ENCODE data around the gene GPRIN3. TPM values are rescaled to one million over a fixed set of nuclear protein-coding genes. Genes with fewer than 3 reads are reported as not detected.

The GPRIN3 gene
- total and polyA plus RNA-seq, 2 experiments from 2014 or later: 0.01 TPM; not detected in 1

DNA sequence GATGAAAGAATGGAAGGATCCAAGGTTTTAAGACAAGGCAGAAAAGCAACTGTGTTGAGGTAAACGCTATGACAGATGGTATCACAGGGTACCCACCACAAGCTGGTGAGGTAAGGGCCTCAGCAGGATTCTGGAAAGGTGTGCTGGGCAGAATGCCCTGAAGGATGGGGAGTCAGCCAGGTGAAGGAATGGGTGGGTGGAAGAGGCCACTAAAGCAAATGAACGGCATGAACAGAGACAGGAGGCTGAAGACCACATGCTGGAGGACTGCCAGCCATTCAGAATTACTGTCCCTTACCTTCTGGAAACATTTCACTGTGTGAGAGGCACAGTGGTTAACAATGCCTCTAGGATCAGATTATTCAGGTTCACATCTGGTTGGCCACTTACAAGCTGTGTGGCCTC is 23.6 kb downstream of the GPRIN3 start:
- Histone ChIP-seq H4K20me1 (ENCODE audit: insufficient read depth) (no peaks in the 10 kb centered on the region), H3K9ac (no peak overlapping the region), H3K27ac (no peak overlapping the region), H3K9me2 (ENCODE audit: insufficient read depth) (no peaks in the 10 kb centered on the region), H3K4me3 (no peak overlapping the region), H3K79me2 (ENCODE audit: insufficient read depth) (no peaks in the 10 kb centered on the region), H3K4me2 (ENCODE audit: unreplicated experiment) (no peak overlapping the region), H3K36me3 (ENCODE audit: low read depth) (no peaks in the 10 kb centered on the region), H3K27me3 (replicated peaks; ENCODE audit: insufficient read depth) (no peaks in the 10 kb centered on the region), H3K9me3 (ENCODE audit: low read depth) (no peaks in the 10 kb centered on the region), H2AFZ (no peak overlapping the region), H3F3A (ENCODE audit: insufficient read depth) (no peaks in the 10 kb centered on the region), H3K4me1 (ENCODE audit: insufficient read depth) (no peaks in the 10 kb centered on the region; the same call in 1 of the 2 replicates)
- in situ Hi-C loops (cut with MboI): no loop called here
- no peak for DNase-seq
- no peak for TF ChIP-seq EZH2 (IDR thresholded peaks at IDR 0.05; ENCODE audit: insufficient read depth, poor library complexity, severe bottlenecking)
- no peak for TF ChIP-seq EZH2phosphoT487 (IDR thresholded peaks at IDR 0.05; ENCODE audit: insufficient read depth, low read depth)
- 95 to 97% methylated on average over 2 of the region's 2 CpGs for WGBS, 2 experiments (ENCODE audit: low coverage in 1 of 2, low lambda C conversion rate in 2 of 2, missing lambda C conversion rate in 2 of 2)

- Histone ChIP-seq H3K27me3 (replicated peaks; ENCODE audit: insufficient read depth) (no peaks in the 10 kb centered on the region), H2AFZ (no peak overlapping the region), H3K27ac (no peak overlapping the region), H3K4me1 (ENCODE audit: insufficient read depth) (no peaks in the 10 kb centered on the region; the same call in 1 of the 2 replicates), H3K36me3 (ENCODE audit: low read depth) (no peaks in the 10 kb centered on the region), H3K9me2 (ENCODE audit: insufficient read depth) (no peaks in the 10 kb centered on the region), H4K20me1 (ENCODE audit: insufficient read depth) (no peaks in the 10 kb centered on the region), H3K9me3 (ENCODE audit: low read depth) (no peaks in the 10 kb centered on the region), H3F3A (ENCODE audit: insufficient read depth) (no peaks in the 10 kb centered on the region), H3K9ac (no peak overlapping the region), H3K4me2 (ENCODE audit: unreplicated experiment) (no peak overlapping the region), H3K79me2 (ENCODE audit: insufficient read depth) (no peaks in the 10 kb centered on the region), H3K4me3 (no peak overlapping the region)
- in situ Hi-C loops (cut with MboI): no loop called here
- no peak for TF ChIP-seq EZH2 (IDR thresholded peaks at IDR 0.05; ENCODE audit: insufficient read depth, poor library complexity, severe bottlenecking)
- TF ChIP-seq EZH2phosphoT487 (IDR thresholded peaks at IDR 0.05; ENCODE audit: insufficient read depth, low read depth): no peak
- peak; percentile 63 for DNase-seq
- WGBS, 2 experiments (ENCODE audit: low coverage in 1 of 2, low lambda C conversion rate in 2 of 2, missing lambda C conversion rate in 2 of 2): 79 to 89% methylated on average over 5 of the region's 5 CpGs
Measured at GRCh38 chr4:89283226-89284009, 24.2 kb downstream of the GPRIN3 start.

GRCh38 chr4:89279385-89279784 is 28.2 kb downstream of the GPRIN3 start:
- Histone ChIP-seq H3K27ac (no peak overlapping the region), H2AFZ (no peak overlapping the region), H3K27me3 (replicated peaks; ENCODE audit: insufficient read depth) (no peaks in the 10 kb centered on the region), H3K9me2 (ENCODE audit: insufficient read depth) (no peaks in the 10 kb centered on the region), H3K9me3 (ENCODE audit: low read depth) (no peaks in the 10 kb centered on the region), H3K4me2 (ENCODE audit: unreplicated experiment) (no peak overlapping the region), H4K20me1 (ENCODE audit: insufficient read depth) (no peaks in the 10 kb centered on the region), H3K4me3 (no peak overlapping the region), H3K79me2 (ENCODE audit: insufficient read depth) (no peaks in the 10 kb centered on the region), H3K36me3 (ENCODE audit: low read depth) (no peaks in the 10 kb centered on the region), H3K4me1 (ENCODE audit: insufficient read depth) (no peaks in the 10 kb centered on the region; the same call in 1 of the 2 replicates), H3K9ac (no peak overlapping the region), H3F3A (ENCODE audit: insufficient read depth) (no peaks in the 10 kb centered on the region)
- WGBS, 2 experiments (ENCODE audit: low coverage in 1 of 2, low lambda C conversion rate in 2 of 2, missing lambda C conversion rate in 2 of 2): 71 to 76% methylated on average over 4 of the region's 4 CpGs
- in situ Hi-C loops (cut with MboI): no loop called here
- DNase-seq: no peak
- TF ChIP-seq EZH2phosphoT487 (IDR thresholded peaks at IDR 0.05; ENCODE audit: insufficient read depth, low read depth): no peak
- TF ChIP-seq EZH2 (IDR thresholded peaks at IDR 0.05; ENCODE audit: insufficient read depth, poor library complexity, severe bottlenecking): no peak

DNA sequence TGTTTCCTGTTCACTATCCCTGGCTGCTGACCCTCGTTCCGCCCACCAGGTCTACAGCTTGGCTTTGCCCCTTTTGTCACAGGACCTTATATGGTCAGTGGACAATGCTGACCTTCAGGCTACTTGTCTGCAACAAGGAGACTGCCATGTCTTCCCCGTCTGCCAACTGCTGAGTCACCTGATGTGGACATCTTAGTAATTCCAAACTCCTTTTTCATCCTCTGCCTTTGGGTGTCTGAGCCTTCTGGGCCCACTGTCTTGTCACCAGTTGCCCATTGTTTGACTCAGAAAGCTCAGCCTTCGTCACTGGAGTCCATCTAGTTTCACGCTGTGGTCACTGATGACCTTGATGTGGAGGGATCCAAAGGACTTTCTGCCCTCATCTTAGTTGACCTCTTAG is 30.2 kb downstream of the GPRIN3 start:
- WGBS, 2 experiments (ENCODE audit: low coverage in 1 of 2, low lambda C conversion rate in 2 of 2, missing lambda C conversion rate in 2 of 2): 49 to 53% methylated on average over 5 of the region's 5 CpGs
- no peaks in the 10 kb centered on the region for H3K4me1 ChIP-seq (ENCODE audit: insufficient read depth)
- H3K4me3 ChIP-seq: no peak overlapping the region
- in situ Hi-C loops (cut with MboI): no loop called here
- H3K36me3 ChIP-seq (ENCODE audit: low read depth): no peaks in the 10 kb centered on the region
- H3K27ac ChIP-seq: no peak overlapping the region
- no peak overlapping the region for H3K9ac ChIP-seq
- H3K4me2 ChIP-seq (ENCODE audit: unreplicated experiment): no peak overlapping the region
- no peaks in the 10 kb centered on the region for H3K9me2 ChIP-seq (ENCODE audit: insufficient read depth)
- TF ChIP-seq EZH2 (IDR thresholded peaks at IDR 0.05; ENCODE audit: insufficient read depth, poor library complexity, severe bottlenecking): no peak
- TF ChIP-seq EZH2phosphoT487 (IDR thresholded peaks at IDR 0.05; ENCODE audit: insufficient read depth, low read depth): no peak
- no peaks in the 10 kb centered on the region for H3K79me2 ChIP-seq (ENCODE audit: insufficient read depth)
- no peaks in the 10 kb centered on the region for H4K20me1 ChIP-seq (ENCODE audit: insufficient read depth)
- no peaks in the 10 kb centered on the region for H3K27me3 ChIP-seq (replicated peaks; ENCODE audit: insufficient read depth)
- no peak overlapping the region for H2AFZ ChIP-seq
- DNase-seq: peak; percentile 78
- no peaks in the 10 kb centered on the region for H3K9me3 ChIP-seq (ENCODE audit: low read depth)
- H3F3A ChIP-seq (ENCODE audit: insufficient read depth): no peaks in the 10 kb centered on the region

Measured in GM23248 (cell line).